ENCODE measurements around the gene ZNF729.

The ZNF729 gene

GRCh38 chr19:22257381-22257780 is 28.9 kb upstream of the ZNF729 start (continued):
- no peak for TF ChIP-seq SCRT2 (tag by site-specific recombination; IDR thresholded peaks at IDR 0.05)
- no peak for TF ChIP-seq ZNF513 (tag by site-specific recombination; IDR thresholded peaks at IDR 0.05)
- TF ChIP-seq ZNF837 (tag by site-specific recombination; IDR thresholded peaks at IDR 0.05), result no peak
- TF ChIP-seq, protein P1, sequence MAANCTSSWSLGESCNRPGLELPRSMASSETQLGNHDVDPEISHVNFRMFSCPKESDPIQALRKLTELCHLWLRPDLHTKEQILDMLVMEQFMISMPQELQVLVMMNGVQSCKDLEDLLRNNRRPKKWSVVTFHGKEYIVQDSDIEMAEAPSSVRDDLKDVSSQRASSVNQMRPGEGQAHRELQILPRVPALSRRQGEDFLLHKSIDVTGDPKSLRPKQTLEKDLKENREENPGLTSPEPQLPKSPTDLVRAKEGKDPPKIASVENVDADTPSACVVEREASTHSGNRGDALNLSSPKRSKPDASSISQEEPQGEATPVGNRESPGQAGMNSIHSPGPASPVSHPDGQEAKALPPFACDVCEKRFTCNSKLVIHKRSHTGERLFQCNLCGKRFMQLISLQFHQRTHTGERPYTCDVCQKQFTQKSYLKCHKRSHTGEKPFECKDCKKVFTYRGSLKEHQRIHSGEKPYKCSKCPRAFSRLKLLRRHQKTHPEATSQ (tag by site-specific recombination; IDR thresholded peaks at IDR 0.05), result no peak
- TF ChIP-seq, protein P2, sequence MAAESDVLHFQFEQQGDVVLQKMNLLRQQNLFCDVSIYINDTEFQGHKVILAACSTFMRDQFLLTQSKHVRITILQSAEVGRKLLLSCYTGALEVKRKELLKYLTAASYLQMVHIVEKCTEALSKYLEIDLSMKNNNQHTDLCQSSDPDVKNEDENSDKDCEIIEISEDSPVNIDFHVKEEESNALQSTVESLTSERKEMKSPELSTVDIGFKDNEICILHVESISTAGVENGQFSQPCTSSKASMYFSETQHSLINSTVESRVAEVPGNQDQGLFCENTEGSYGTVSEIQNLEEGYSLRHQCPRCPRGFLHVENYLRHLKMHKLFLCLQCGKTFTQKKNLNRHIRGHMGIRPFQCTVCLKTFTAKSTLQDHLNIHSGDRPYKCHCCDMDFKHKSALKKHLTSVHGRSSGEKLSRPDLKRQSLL (tag by site-specific recombination; IDR thresholded peaks at IDR 0.05), result no peak
- TF ChIP-seq ZNF354C (tag by site-specific recombination; IDR thresholded peaks at IDR 0.05; ENCODE audit: borderline replicate concordance, low read depth), result no peak
- no peak for TF ChIP-seq OSR2 (tag by site-specific recombination; IDR thresholded peaks at IDR 0.05)
- no peak for TF ChIP-seq ZNF121 (tag by site-specific recombination; IDR thresholded peaks at IDR 0.05)
- no peak for TF ChIP-seq ZBTB44 (tag by site-specific recombination; IDR thresholded peaks at IDR 0.05)

DNA sequence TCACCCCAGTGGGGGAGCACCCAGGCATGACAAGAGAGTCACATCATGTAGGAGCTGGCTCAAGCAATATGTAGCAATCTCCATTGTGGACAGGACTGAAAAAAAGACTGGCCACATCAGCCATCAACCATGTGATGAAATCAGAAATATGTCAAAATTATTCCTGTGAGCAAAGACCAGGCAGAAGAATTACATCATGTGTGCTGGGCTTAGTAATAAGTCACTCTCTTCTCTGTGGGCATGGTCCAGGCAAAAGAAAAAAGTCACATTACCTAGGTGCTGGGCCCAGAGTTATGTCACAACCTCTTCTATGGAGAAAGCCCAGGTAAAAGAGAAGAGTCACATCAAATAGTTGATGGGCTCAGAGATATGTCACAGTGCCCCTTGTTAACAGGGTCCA is 28.3 kb upstream of the ZNF729 start:
- no peaks in the 10 kb centered on the region for H3K9me3 ChIP-seq (ENCODE audit: control insufficient read depth, insufficient read depth, low read depth, low read length)
- H3K4me1 ChIP-seq (ENCODE audit: control insufficient read depth, insufficient read depth, low read length), result no peaks in the 10 kb centered on the region
- H3K4me3 ChIP-seq (ENCODE audit: low read depth, low read length), result no peak overlapping the region
- no peak for TF ChIP-seq ZNF513 (tag by site-specific recombination; IDR thresholded peaks at IDR 0.05)
- no peak for TF ChIP-seq KLF7 (tag by site-specific recombination; IDR thresholded peaks at IDR 0.05; ENCODE audit: borderline replicate concordance)
- no peak for TF ChIP-seq GLI4 (tag by site-specific recombination; IDR thresholded peaks at IDR 0.05)
- no peak for TF ChIP-seq ZNF514 (tag by site-specific recombination; IDR thresholded peaks at IDR 0.05)
- ChIA-PET POLR2A (no interaction called here), CTCF (no interaction called here)
- no peaks in the 10 kb centered on the region for H3K36me3 ChIP-seq (ENCODE audit: control insufficient read depth in 2 of 2, insufficient read depth in 1 of 2, low read length in 2 of 2)
- H3K27ac ChIP-seq (ENCODE audit: extremely low read depth, low read depth, low read length), result no peak overlapping the region

GRCh38 chr19:22260499-22260898 is 25.7 kb upstream of the ZNF729 start:
- Histone ChIP-seq H3K4me1 (ENCODE audit: control insufficient read depth, insufficient read depth, low read length) (no peaks in the 10 kb centered on the region), H3K9me3 (ENCODE audit: control insufficient read depth, insufficient read depth, low read depth, low read length) (no peaks in the 10 kb centered on the region), H3K4me3 (ENCODE audit: low read depth, low read length) (no peak overlapping the region), H3K27ac (ENCODE audit: extremely low read depth, low read depth, low read length) (no peak overlapping the region), H3K36me3 (ENCODE audit: control insufficient read depth in 2 of 2, insufficient read depth in 1 of 2, low read length in 2 of 2) (no peaks in the 10 kb centered on the region)
- POLR2A ChIA-PET, result no interaction called here
- no peak for TF ChIP-seq ZNF514 (tag by site-specific recombination; IDR thresholded peaks at IDR 0.05)
- TF ChIP-seq ZNF571 (tag by site-specific recombination; IDR thresholded peaks at IDR 0.05), result no peak
- TF ChIP-seq, protein P3, sequence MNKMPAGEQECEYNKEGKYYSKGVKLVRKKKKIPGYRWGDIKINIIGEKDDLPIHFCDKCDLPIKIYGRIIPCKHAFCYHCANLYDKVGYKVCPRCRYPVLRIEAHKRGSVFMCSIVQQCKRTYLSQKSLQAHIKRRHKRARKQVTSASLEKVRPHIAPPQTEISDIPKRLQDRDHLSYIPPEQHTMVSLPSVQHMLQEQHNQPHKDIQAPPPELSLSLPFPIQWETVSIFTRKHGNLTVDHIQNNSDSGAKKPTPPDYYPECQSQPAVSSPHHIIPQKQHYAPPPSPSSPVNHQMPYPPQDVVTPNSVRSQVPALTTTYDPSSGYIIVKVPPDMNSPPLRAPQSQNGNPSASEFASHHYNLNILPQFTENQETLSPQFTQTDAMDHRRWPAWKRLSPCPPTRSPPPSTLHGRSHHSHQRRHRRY (tag by site-specific recombination; IDR thresholded peaks at IDR 0.05), result no peak
- no peak for TF ChIP-seq ZNF704 (tag by site-specific recombination; IDR thresholded peaks at IDR 0.05)
- TF ChIP-seq ZNF146 (tag by site-specific recombination; IDR thresholded peaks at IDR 0.05), result no peak
- TF ChIP-seq ZNF623 (tag by site-specific recombination; IDR thresholded peaks at IDR 0.05), result no peak
- TF ChIP-seq ZNF335 (tag by site-specific recombination; conservative IDR thresholded peaks at IDR 0.05), result no peak
- no peak for TF ChIP-seq PRDM1 (tag by site-specific recombination; IDR thresholded peaks at IDR 0.05)
- no peak for TF ChIP-seq ZBTB8A (tag by site-specific recombination; IDR thresholded peaks at IDR 0.05)
- TF ChIP-seq ZFP69B (tag by site-specific recombination; IDR thresholded peaks at IDR 0.05), result no peak
- TF ChIP-seq ZNF707 (tag by site-specific recombination; IDR thresholded peaks at IDR 0.05), result no peak
- no peak for TF ChIP-seq ZNF76 (tag by site-specific recombination; IDR thresholded peaks at IDR 0.05; ENCODE audit: borderline replicate concordance, low read depth)
- no peak for TF ChIP-seq ZNF677 (tag by site-specific recombination; IDR thresholded peaks at IDR 0.05)
- TF ChIP-seq ZNF521 (tag by site-specific recombination; IDR thresholded peaks at IDR 0.05), result no peak
- no peak for TF ChIP-seq ZNF548 (tag by site-specific recombination; IDR thresholded peaks at IDR 0.05)
- CTCF ChIA-PET, result no interaction called here
